ENCODE measurements around the gene NEK6.

The NEK6 gene

GRCh38 chr9:124347968-124348358 is 90.2 kb downstream of the NEK6 start:
- peaks cover 13% of the 10 kb centered on the region for H3K4me1 ChIP-seq
- H3K4me3 ChIP-seq (ENCODE audit: low read depth, low read length), result no peak overlapping the region
- TF ChIP-seq CTCF (IDR thresholded peaks at IDR 0.05; ENCODE audit: low read depth, low read length), result no peak
- DNase-seq, result peak; percentile 8
- no peaks in the 10 kb centered on the region for H3K9me3 ChIP-seq
- peaks cover 16% of the 10 kb centered on the region for H3K36me3 ChIP-seq
- H3K27me3 ChIP-seq, result no peaks in the 10 kb centered on the region

- H3K36me3 ChIP-seq, result peaks cover 16% of the 10 kb centered on the region
- TF ChIP-seq CTCF (IDR thresholded peaks at IDR 0.05; ENCODE audit: low read depth, low read length), result no peak
- no peaks in the 10 kb centered on the region for H3K27me3 ChIP-seq
- no peak for DNase-seq
- H3K4me3 ChIP-seq (ENCODE audit: low read depth, low read length), result no peak overlapping the region
- peaks cover 12% of the 10 kb centered on the region for H3K4me1 ChIP-seq
- no peaks in the 10 kb centered on the region for H3K9me3 ChIP-seq
These were observed 90.6 kb downstream of the NEK6 start for GRCh38 chr9:124348363-124348762.

GRCh38 chr9:124348831-124349230 is 91.1 kb downstream of the NEK6 start:
- H3K9me3 ChIP-seq, result no peaks in the 10 kb centered on the region
- H3K4me1 ChIP-seq, result peaks cover 7% of the 10 kb centered on the region
- H3K27me3 ChIP-seq, result no peaks in the 10 kb centered on the region
- no peak for TF ChIP-seq CTCF (IDR thresholded peaks at IDR 0.05; ENCODE audit: low read depth, low read length)
- no peak overlapping the region for H3K4me3 ChIP-seq (ENCODE audit: low read depth, low read length)
- peak; percentile 3 for DNase-seq
- H3K36me3 ChIP-seq, result peaks cover 16% of the 10 kb centered on the region

- Histone ChIP-seq H3K4me1 (peaks cover 7% of the 10 kb centered on the region), H3K9me3 (no peaks in the 10 kb centered on the region), H3K27me3 (no peaks in the 10 kb centered on the region), H3K36me3 (peaks cover 16% of the 10 kb centered on the region), H3K4me3 (ENCODE audit: low read depth, low read length) (no peak overlapping the region)
- TF ChIP-seq CTCF (IDR thresholded peaks at IDR 0.05; ENCODE audit: low read depth, low read length), result no peak
- DNase-seq, result peak; percentile 2
These were observed 91.5 kb downstream of the NEK6 start for GRCh38 chr9:124349267-124349666.

GRCh38 chr9:124349675-124350493 is 92.1 kb downstream of the NEK6 start:
- Histone ChIP-seq H3K9me3 (no peaks in the 10 kb centered on the region), H3K4me1 (peaks cover 7% of the 10 kb centered on the region), H3K4me3 (ENCODE audit: low read depth, low read length) (no peak overlapping the region), H3K27me3 (no peaks in the 10 kb centered on the region), H3K36me3 (peaks cover 16% of the 10 kb centered on the region)
- peak; percentile 3 for DNase-seq
- no peak for TF ChIP-seq CTCF (IDR thresholded peaks at IDR 0.05; ENCODE audit: low read depth, low read length)

- no peak overlapping the region for H3K4me3 ChIP-seq (ENCODE audit: low read depth, low read length)
- no peak for DNase-seq
- no peak for TF ChIP-seq CTCF (IDR thresholded peaks at IDR 0.05; ENCODE audit: low read depth, low read length)
- H3K4me1 ChIP-seq, result peaks cover 7% of the 10 kb centered on the region
- no peaks in the 10 kb centered on the region for H3K9me3 ChIP-seq
- H3K36me3 ChIP-seq, result peaks cover 16% of the 10 kb centered on the region
- no peaks in the 10 kb centered on the region for H3K27me3 ChIP-seq
These were observed 92.9 kb downstream of the NEK6 start for GRCh38 chr9:124350494-124351263.

Data from BE2C (cell line).